GM19238 (cell line): Measurements from ENCODE around the gene VWA5B1.
"Not testable (repeated sequence)": the region's sequence is repeated elsewhere in the genome, so short reads cannot be mapped to it uniquely, and the experiment has no call there.

Experiments
- DNase-seq: peaks from one replicate; pipeline ENCODE4 v3.0.0; 2011; ENCODE audit warnings: low spot score; ENCODE audit not compliant: insufficient read length

VWA5B1 gene, protein sequence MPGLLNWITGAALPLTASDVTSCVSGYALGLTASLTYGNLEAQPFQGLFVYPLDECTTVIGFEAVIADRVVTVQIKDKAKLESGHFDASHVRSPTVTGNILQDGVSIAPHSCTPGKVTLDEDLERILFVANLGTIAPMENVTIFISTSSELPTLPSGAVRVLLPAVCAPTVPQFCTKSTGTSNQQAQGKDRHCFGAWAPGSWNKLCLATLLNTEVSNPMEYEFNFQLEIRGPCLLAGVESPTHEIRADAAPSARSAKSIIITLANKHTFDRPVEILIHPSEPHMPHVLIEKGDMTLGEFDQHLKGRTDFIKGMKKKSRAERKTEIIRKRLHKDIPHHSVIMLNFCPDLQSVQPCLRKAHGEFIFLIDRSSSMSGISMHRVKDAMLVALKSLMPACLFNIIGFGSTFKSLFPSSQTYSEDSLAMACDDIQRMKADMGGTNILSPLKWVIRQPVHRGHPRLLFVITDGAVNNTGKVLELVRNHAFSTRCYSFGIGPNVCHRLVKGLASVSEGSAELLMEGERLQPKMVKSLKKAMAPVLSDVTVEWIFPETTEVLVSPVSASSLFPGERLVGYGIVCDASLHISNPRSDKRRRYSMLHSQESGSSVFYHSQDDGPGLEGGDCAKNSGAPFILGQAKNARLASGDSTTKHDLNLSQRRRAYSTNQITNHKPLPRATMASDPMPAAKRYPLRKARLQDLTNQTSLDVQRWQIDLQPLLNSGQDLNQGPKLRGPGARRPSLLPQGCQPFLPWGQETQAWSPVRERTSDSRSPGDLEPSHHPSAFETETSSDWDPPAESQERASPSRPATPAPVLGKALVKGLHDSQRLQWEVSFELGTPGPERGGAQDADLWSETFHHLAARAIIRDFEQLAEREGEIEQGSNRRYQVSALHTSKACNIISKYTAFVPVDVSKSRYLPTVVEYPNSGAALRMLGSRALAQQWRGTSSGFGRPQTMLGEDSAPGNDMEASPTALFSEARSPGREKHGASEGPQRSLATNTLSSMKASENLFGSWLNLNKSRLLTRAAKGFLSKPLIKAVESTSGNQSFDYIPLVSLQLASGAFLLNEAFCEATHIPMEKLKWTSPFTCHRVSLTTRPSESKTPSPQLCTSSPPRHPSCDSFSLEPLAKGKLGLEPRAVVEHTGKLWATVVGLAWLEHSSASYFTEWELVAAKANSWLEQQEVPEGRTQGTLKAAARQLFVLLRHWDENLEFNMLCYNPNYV

DNA sequence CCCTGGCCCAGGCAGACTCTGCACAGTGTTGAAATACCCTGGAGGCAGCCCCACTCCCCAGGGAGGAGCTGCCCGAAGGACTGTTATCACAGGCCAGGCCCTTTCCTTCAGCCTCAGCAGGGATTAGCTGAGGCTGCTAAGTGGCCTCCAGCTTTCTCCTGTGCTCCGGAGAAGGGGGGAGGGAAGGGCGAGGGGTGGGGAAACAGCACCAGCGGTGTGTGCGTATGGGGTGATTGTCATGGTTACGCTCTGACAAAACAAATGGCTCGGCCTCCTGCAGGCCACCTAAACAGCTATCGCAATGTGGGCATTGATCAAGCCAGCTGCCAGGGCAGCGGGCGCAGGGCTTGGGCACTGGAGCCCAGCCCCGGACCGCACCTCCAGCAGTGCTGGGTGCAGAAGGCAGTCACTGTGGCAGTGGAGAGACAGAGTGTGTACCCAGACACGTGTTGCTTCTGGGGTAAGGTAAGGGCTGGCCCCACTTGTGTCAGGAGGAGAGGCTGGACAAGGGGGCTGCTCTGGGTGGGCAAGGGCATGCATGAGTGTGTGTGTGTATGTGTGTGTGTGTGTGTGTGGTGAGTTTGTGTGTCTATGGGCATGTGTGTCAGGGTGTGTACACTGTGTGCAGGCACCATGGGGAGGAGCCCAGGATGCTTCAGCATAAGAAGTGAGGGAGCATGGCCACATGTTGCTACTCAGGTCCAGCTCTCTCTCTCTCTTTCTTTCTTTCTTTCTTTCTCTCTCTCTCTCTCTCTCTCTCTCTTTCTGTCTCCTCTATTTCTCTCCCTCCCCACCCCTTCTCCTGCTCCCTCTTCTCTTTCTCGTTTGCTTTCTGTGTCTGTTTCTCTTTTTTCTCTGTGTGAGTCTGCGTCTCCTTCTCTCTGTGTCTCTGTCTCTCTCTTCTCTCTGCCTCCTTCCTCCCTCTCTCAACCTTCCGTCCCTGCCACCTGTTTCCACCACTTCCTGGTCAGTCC is at the start of gene VWA5B1:
VWA5B1 (plus strand) TSS at position 252 of the 974 bp plus-strand sequence. CDS start 19,727 bp downstream, outside the sequence.
- no peak for DNase-seq

DNA sequence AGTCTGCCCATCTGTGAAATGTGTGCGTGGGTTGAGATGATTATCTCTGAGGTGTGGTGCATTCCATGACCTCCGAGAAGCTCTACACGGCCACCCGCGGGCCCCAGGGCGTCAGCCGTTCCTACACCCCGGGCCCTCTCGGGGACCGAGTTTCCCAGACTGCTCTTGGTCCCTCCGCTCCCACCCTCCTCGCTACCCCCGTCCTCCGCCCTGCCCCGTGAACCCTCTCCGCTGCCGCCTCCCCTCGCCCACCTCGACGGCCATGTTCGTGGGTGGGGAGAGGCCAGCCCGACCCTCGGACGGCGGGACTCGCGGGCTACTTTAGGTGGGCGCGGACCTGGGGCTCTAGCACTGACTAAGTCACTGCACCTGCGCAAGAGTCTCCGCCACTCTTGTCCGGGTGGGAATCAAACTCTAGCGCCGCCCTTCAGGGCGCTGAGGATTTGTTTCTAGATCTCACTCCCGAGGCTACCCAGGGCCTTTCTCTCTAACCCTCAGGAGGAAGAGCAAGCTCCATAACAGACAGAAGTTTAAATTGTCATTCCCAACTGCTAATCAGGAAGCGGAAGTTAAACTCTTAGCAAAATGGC is 47.7 kb upstream of the VWA5B1 start:
- no peak for DNase-seq

DNA sequence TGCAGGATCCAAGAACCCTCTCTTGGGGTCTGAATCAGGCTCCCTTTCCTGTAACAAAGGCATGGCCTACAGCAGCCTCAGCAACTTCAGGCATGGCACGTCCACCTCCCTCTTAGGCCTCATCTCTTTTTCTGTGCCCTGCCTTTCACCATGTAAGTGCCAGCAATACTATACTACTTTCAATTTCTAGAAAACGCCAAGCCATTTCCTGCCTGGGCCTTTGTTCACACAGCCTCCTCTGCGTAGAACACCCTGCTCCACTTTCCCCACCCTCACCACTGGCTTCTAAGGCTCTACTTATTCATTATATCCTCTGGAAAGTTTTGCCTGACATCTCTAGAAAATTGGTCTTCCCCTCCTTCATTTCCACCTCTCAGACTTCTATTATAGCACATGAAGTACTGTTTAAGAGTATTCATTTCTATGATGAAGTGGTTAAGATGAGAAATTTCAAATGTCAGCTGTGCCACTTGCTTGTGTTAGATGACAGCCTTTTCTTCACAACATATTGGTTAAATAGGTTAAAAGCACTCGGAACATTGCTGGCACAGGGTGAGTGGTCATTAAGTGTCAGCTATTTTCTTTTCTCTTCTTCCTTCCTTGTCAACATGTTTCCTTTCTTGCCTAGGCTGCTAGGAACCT is 41.6 kb upstream of the VWA5B1 start:
- DNase-seq = no peak

DNA sequence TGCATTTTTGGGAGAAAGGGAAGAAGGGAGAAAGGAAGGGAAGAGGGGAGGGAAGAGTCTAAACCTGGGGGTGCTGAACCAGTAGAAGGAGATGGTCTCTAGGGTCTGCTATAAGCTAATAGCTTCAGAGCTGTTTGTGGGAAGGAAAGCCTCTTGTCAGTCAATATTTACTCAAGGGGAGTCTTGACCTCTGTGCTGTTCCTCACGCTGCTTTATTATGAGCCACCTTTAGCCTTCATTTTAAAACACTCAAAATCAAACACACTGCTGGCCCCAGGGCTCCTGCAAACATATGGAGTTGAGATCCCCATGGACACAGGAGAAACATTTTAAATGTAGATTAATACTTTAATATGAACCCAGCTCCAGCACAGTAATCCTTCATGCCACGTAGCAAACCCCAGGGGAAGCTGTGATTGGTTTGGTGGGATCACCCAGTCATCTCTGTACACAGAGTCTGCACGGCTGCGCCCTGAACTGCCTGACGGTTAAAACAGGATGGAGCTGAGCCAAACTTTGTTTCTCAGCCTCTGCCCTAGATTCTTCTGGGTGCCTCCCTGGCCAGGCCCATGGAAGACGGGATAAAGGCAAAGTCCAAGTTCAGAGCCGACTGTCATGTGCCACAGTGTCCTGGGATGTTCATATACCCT is 40.2 kb upstream of the VWA5B1 start:
- no peak for DNase-seq

DNA sequence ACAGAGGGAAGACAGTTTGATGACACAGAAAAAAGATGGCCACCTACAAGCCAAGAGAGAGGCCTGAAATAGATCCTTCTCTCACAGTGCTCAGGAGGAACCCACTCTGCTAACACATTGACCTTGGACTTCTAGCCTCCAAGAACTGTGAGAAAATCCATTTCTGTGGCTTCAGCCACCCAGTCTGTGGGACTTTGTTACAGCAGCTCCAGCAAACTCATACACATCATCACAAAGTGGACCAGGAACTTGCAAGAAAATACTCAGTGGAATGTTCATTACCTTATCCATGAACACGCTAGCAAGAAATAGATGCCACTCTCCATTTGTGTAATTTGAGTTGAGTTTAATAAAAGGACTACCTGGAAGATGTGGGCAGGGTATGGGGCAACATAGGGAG is 38.1 kb upstream of the VWA5B1 start:
- no peak for DNase-seq

DNA sequence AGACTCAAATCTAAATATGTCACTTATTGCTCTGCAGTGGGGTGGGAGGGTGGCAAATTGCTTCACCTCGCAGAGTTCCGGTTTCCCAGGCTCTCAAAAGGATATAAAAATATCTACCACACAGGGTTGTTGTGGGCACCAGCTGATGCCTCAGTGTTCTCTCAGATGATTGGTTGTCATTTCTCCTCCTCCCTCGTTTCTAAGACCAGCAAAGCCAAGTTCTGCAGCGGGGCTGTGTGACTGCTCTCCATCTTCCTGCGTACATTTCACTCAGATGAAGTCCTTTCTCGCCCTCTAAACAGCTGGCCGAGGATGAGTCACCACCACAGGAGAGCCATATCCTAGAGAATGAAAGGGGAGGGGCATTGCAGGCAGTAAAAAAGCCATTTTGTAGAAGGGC is 35.0 kb upstream of the VWA5B1 start:
- no peak for DNase-seq

DNA sequence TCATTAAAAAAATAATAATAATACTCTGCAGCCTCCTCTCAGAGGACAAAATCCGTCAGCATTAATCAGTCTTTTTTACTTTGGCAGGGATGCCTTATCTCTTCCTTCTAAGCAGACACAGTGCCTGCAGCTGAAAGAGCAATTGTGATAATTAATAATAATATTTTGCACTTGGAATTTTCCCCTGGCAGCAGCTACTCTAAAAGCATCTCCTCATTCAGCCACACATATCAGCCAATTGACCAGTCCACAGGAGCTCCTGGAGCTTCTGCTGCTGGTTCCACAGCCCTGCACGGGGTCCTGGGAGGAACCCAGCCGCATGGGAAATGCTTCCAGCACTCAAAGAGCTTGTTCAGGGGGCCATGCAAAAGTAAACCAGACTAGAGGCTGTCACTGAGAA is 31.0 kb upstream of the VWA5B1 start:
- DNase-seq = no peak

DNA sequence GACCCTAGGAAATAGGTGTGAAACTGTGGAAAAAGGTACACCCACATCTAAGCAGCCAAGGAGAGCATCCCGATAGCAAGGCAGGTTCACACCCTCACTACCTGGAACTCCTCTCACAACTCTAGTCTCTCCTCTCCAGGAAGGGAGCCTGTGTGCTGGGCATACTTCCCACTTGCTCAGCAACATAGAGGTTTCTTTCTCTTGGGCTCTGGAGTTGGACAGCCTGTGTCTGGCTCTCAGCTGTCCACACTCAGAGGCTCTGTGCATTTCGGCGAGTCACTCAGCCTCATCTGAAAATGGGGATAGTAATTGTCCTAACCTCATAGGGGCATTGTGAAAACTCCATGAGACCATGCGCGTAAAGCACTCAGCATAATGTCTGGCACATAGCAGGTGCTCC is 29.6 kb upstream of the VWA5B1 start:
- DNase-seq = no peak

DNA sequence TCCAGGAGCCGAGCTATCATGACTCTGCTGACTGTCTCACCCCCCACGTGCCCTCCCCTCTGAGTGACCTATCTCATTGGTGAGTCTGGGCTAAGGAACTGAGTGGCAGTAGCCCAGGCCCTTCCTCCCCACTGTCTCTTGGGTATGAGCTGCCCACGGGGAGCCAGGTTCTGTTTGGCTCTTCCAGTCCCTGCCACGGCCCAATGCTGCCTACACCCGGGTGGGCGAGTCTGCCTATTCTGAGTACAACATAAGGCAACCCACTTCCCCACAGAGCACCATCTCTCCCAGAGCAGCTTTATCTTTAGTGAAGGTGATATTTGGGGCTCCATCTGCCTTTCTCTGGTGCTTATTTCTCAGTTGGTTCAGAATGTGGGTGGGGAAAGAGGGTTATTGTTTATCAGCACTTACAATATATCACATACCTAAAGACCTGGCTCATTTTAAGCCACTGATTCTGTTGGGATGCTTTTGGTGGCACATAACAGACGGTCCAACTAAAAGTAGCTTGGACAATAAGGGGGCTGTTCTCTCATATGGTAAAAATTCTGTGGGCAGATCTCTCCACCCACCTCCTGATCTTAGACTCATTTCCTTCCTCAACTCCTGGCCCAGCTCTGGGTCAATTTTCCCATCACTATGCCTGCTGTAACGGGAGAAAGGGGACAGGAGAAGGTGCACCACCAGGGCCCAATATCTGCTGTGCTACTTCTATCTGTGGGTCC is 27.7 kb upstream of the VWA5B1 start:
- no peak for DNase-seq

DNA sequence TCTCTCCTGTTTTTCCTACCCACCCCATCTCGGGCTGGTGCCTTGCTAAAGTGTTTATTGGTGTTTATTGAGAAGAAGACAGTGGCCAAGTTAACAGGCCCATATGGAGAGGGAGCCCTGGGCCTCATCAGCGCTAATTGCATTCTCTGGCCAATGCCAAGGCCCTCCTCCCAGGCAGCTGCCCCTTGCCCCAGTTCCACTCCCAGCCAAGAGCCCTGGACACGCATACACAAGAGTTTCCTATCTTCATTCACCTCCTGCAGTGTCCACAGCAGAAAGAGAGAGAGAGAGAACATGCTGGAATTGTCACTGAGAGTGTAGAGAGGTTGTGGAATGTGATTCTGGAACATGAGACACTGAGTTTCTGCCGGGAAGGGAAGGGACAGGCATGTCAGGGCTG is 25.4 kb upstream of the VWA5B1 start:
- DNase-seq = no peak

DNA sequence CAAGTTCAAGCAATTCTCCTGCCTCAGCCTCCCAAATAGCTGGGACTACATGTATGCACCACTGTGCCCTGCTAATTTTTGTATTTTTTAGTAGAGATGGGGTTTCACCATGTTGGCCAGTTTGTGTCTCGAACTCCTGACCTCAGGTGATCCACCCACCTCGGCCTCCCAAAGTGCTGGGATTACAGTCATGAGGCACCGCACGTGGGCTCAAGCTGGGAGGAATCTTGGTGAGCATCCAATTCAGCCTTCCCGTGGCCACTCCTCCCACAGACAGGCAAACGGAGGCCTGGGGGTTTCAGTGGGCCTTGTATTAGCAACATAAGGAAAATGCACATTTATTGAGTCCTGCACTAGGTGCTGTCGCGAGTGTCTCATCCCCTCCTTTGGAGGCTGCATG is 24.5 kb upstream of the VWA5B1 start:
- no peak for DNase-seq

DNA sequence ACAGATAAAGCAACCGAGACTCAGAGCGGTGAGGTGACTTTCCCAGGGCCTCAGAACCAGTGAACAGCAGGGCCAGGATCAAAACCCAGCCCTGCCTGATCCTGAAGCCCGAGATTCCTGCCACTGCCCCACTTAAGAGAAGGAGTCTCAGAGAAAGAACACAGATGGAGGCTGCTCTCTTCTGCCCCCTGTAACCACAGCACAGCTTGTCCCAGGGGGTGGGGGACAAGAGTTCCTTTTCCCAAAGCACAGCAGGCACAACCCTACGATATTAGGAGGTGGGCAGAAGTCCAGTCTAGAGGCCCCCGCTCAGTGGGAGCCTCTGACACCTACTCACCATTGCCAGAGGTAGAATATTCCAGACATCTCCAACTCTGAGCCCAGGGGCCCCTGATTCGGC is 24.0 kb upstream of the VWA5B1 start:
- no peak for DNase-seq

DNA sequence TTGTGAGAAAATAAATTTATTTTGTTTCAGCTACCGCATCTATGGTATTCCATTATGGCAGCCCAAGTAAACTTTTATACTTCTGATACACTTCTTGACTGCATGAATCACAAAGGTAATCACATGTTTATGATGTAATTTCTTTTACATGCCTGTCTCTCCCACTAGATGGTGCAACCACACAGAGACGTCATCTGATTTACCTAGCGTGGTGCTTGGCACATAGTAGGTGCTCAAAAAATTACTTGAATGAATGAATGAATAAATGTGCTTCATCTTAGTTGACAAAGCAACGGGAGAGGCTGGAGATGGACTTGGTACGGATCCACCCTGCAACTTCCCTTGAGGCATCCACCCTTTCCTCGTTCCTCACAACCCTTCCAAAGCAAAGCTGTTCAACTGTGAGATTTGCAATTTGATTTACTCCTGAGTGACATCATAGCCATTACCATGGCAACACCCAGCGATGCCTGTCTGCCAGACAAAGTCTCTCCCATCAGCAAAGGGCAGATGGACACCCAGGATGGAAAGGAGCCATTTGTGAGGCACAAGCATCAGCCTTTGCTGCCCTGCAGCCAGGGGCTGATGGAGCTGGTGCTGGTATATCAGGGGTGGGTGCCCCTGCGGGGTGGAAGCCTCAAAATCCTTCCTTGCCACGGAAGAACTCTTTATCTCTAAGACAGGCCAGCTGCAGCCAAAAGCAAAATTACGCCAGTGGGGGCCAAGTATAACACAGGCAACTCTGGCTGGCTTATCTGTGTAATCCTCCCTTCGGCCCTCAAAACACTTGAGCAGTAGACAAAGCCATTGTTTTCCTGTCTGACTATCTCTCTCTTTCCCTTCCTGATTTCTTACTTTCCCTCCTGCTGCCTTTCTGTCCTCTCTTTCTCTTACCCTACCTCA is 18.9 kb upstream of the VWA5B1 start:
- no peak for DNase-seq

DNA sequence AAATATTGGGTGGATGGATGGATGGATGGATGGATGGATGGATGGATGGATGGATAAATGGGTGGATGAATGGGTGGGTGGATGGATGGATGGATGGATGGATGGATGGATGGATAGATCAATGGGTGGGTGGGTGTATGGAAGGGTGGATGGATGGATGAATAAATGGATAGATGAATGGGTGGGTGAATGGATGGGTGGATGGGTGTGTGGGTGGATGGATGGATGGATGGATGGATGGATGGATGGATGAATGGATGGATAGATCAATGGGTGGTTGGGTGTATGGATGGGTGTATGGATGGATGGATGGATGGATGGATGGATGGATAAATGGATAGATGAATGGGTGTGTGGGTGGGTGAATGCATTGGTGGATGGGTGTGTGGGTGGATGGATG is 17.0 kb upstream of the VWA5B1 start:
- not testable (repeated sequence) for DNase-seq

DNA sequence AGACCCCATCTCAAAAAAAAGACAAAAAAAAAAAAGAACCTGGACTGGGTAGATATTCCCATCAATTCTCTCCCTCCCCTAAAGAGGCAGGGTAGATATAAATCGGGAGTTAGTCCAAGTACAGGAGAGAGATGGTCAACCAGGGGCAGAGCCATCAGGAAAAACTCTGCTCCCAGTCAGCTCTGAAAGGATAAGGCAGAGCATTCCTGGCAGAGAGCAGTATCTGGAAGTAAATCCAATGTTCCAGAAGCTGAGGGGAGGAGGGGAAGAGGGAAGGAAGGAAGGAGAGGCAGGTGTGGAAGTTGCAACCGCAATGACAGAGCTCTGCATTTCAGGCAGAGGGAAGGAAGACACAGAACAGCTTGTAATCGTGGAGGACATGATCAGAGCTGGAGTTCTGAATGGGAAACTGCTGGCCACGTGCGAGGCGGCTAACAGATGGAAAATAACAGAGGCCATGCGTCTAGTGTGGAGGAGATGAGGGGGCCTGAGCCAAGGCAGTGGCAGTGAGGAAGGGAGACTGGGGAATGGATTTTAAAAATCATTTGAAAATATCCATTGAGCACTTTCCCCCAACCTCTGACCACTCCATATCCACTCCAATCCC is 15.3 kb upstream of the VWA5B1 start:
- no peak for DNase-seq

DNA sequence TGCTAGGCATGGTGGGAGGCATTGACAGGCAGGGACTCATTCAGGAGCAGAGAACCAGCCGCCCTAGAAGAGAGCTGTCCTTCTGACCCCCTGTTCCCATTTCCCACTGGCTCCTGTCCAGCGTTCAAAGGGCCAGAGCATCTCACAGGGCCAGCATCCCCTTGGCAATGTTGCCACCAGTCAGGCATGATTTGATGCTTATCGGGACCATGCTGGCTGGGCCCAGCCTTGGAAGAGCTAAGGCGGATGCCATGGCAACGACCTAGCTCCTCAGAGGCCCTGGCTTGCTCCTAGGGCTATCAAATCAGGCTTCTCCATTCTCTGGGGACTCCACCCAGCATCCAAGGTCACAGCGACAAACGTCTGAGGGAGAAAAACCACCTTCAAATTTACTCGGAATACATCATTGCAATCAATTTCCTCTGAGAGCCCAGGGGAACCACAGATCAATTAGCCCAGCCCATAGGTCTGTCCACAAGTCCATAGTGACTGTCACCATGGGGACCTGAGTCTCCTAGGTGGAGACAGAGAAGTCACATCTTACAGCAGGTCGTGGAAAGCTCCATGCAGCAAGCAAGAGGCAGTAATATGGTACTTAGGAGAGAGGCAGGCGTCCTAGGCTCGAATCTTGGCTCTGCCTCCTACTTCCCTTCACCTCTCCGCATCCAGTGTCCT is 14.1 kb upstream of the VWA5B1 start:
- no peak for DNase-seq

DNA sequence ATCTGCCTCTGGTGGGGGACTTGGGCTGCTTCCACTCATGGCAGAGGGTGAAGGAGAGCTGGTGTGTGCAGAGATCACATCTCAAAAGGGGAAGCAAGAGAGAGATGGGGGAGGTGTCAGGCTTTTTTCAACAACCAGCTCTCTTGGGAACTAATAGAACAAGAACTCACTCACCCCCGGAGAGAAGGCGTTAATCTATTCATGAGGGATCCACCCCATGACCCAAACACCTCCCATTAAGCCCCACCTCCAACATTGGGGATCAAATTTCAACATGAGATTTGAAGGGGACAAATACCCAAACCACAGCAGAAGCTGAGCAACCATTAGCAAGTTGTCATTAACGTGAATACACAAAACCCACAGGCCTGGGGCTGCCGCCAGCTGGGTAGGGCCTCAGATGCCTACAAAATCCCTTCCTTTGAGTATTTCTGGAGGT is 12.0 kb upstream of the VWA5B1 start:
- DNase-seq = no peak
